PFSK-1 (cell line): ENCODE results near the gene C19orf81.

ENCODE experiments used
- FOXP2 ChIP-seq: optimal IDR thresholded peaks from 2 replicates; pipeline ENCODE3; 2011; ENCODE audit warnings: borderline replicate concordance, control low read depth, inconsistent platforms; ENCODE audit not compliant: insufficient read depth; ENCODE audit errors: extremely low read length, extremely low read depth
- POLR2AphosphoS5 ChIP-seq: IDR thresholded peaks from 2 replicates; pipeline ENCODE4 v1.6.1; 2012; ENCODE audit warnings: low read depth, mild to moderate bottlenecking, control low read depth, low read length, moderate library complexity
- REST ChIP-seq, 2 experiments: IDR thresholded peaks; 2 replicates each; pipeline versions ENCODE4 v1.6.1 to v1.8.0; 2011 to 2012; ENCODE audit warnings: low read depth in 2 of 2, low read length in 2 of 2, control low read depth in 1 of 2, inconsistent platforms in 1 of 2, mild to moderate bottlenecking in 1 of 2, moderate library complexity in 1 of 2; ENCODE audit not compliant: insufficient read depth in 1 of 2
- SIN3A ChIP-seq: IDR thresholded peaks from 2 replicates; pipeline ENCODE4 v1.6.1; 2012; ENCODE audit warnings: mild to moderate bottlenecking, low read length, moderate library complexity, borderline replicate concordance; ENCODE audit not compliant: insufficient read depth
- TAF1 ChIP-seq: IDR thresholded peaks from 2 replicates; pipeline ENCODE4 v1.6.1; 2012; ENCODE audit warnings: low read length, control low read depth, borderline replicate concordance; ENCODE audit not compliant: insufficient read depth

The C19orf81 gene

GRCh38 chr19:50666346-50667176 is 17.3 kb downstream of the C19orf81 start:
- no peak for TF ChIP-seq REST (IDR thresholded peaks at IDR 0.05; ENCODE audit: insufficient read depth in 1 of 2, low read depth in 2 of 2, low read length in 2 of 2)
- no peak for TF ChIP-seq FOXP2
- no peak for TF ChIP-seq POLR2AphosphoS5
- no peak for TF ChIP-seq SIN3A
- no peak for TF ChIP-seq TAF1

GRCh38 chr19:50667177-50667758 is 18.0 kb downstream of the C19orf81 start:
- no peak for TF ChIP-seq TAF1
- no peak for TF ChIP-seq SIN3A
- no peak for TF ChIP-seq POLR2AphosphoS5
- no peak for TF ChIP-seq REST (IDR thresholded peaks at IDR 0.05; ENCODE audit: insufficient read depth in 1 of 2, low read depth in 2 of 2, low read length in 2 of 2)
- TF ChIP-seq FOXP2, result no peak

- TF ChIP-seq POLR2AphosphoS5 (no peak), FOXP2 (no peak), REST (IDR thresholded peaks at IDR 0.05; ENCODE audit: insufficient read depth in 1 of 2, low read depth in 2 of 2, low read length in 2 of 2) (no peak), SIN3A (no peak), TAF1 (no peak)
Observed at GRCh38 chr19:50667759-50668231, 18.6 kb downstream of the C19orf81 start.

- TF ChIP-seq FOXP2 (no peak), REST (IDR thresholded peaks at IDR 0.05; ENCODE audit: insufficient read depth in 1 of 2, low read depth in 2 of 2, low read length in 2 of 2) (no peak), SIN3A (no peak), POLR2AphosphoS5 (no peak)
Observed at GRCh38 chr19:50668416-50668815, 19.2 kb downstream of the C19orf81 start.
